Lower leg skin (tissue), 4 donors: ENCODE data around the gene POLR2E. TPM values are rescaled to one million over a fixed set of nuclear protein-coding genes. Genes with fewer than 3 reads are reported as not detected.

Source experiments
- DNase-seq, 2 donors: peaks; one replicate each; pipeline ENCODE4 v3.0.0-alpha.2; 2019; ENCODE audit warnings: low spot score in 2 of 2
- H3K4me3 ChIP-seq: fragments of 200-600 bp; sonication (generic); 2 replicates; pipeline ENCODE4 v1.5.1; 2017; ENCODE audit warnings: mild to moderate bottlenecking, low read depth; ENCODE audit not compliant: poor library complexity, severe bottlenecking
- CTCF ChIP-seq, 3 donors: fragments of 450-650 bp; IDR thresholded peaks; one replicate each; pipeline ENCODE4 v1.5.1; 2016; ENCODE audit warnings: antibody characterized with exemption in 3 of 3, mild to moderate bottlenecking in 3 of 3, moderate library complexity in 2 of 3
- POLR2A ChIP-seq, 2 donors: fragments of 450-650 bp; IDR thresholded peaks; one replicate each; pipeline ENCODE4 v1.6.1; 2016 to 2017; ENCODE audit warnings: antibody characterized with exemption in 2 of 2, mild to moderate bottlenecking in 1 of 2, moderate library complexity in 1 of 2
- WGBS, 2 donors: methylation state at CpG; one replicate each; pipeline ENCODE4 v1.1.5; 2018; 5-methylcytosine and 5-hydroxymethylcytosine counted together
- intact Hi-C: fragments of 100-400 bp; cut with DNase I; formaldehyde crosslinking; loops from one replicate; pipeline ENCODE4 v1.15.0; 2023; ENCODE audit warnings: low total_unique reads
- total RNA-seq, 4 donors: library from RNA; depleted of rRNA; stranded (reverse); fragments of >200 nt; gene quantifications; one replicate each; pipeline ENCODE4 v1.1.0, GENCODE V29; 2016

POLR2E gene
- total RNA-seq, 4 donors from 2014 or later: 93.3 to 198 (median 123) TPM

DNA sequence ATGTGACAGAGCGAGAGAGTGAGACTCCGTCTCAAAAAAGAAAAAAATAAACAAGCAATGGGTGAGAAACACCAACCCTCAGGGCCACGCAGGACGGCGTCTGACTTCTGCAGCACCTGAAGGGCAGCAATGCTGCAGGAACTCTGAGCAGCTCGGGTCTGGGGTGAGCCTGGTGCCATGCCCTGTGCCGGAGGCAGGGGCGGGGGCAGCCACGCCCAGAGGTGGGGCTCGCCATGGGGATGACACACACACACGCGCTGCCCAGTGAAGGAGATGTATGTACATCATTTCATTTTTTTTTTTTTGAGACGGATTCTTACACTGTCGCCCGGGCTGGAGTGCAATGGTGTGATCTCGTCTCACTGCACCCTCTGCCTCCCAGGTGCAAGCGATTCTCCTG, 32.9 kb upstream of the POLR2E start:
- intact Hi-C loops: no loop called here
- no peak for DNase-seq
- H3K4me3 ChIP-seq: no peak overlapping the region
- TF ChIP-seq CTCF (IDR thresholded peaks at IDR 0.05) (no peak), POLR2A (IDR thresholded peaks at IDR 0.05) (no peak)
- 59 to 71% methylated on average over 17 of the region's 17 CpGs for WGBS, 2 donors

DNA sequence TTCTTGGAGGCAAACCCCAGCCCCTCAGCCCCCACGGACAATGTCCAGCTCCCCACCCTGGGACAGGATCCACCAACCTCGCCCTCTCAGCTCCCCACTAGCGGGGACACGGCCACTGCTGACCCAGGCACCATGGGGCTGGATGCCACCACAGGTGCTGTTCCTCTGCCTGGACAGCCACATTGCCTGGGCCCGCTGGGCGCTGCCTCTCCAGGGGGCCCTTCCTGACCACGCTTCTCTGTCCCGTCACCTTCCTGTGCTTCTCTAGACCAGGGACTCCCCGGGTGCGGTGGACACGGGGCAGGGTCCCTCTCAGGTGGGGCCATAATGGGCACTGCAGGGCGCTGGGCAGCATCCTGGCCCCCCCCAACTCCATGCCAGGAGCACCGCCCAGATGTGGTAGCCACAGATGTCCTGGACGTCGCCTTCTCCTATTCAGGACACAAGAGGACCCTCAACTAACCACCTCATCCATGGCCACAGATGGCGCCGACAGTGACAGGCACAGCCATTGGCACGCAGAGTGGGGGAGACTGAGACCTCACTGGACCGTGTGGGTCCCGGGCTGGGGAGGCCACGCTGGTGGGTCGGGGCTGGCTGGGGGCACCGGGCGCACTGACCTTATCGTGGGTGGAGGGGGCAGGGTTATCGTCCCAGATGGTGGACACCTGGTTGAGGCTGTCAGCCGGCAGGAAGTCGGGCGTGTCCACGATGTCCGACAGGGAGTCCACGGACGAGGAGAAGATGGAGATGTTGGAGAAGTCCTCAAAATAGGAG, 32.0 kb upstream of the POLR2E start:
- 89 to 97% methylated on average over 28 to 33 of the region's 33 CpGs for WGBS, 2 donors
- no peak overlapping the region for H3K4me3 ChIP-seq
- DNase-seq: no peak
- TF ChIP-seq POLR2A (IDR thresholded peaks at IDR 0.05): no peak
- TF ChIP-seq CTCF (IDR thresholded peaks at IDR 0.05): no peak
- intact Hi-C loops: no loop called here

- no peak for DNase-seq
- TF ChIP-seq POLR2A (IDR thresholded peaks at IDR 0.05) (no peak), CTCF (IDR thresholded peaks at IDR 0.05) (no peak)
- WGBS, 2 donors: 84 to 88% methylated on average over 33 of the region's 33 CpGs
- no peak overlapping the region for H3K4me3 ChIP-seq
- intact Hi-C loops: no loop called here
Measured at GRCh38 chr19:1125601-1126467, 30.7 kb upstream of the POLR2E start.

- intact Hi-C loops: no loop called here
- DNase-seq: no peak
- H3K4me3 ChIP-seq: no peak overlapping the region
- TF ChIP-seq CTCF (IDR thresholded peaks at IDR 0.05): no peak
- no peak for TF ChIP-seq POLR2A (IDR thresholded peaks at IDR 0.05)
- WGBS, 2 donors: 86 to 90% methylated on average over 17 to 22 of the region's 23 CpGs
Measured at GRCh38 chr19:1123885-1124677, 28.9 kb upstream of the POLR2E start.

GRCh38 chr19:1123381-1123780, 28.2 kb upstream of the POLR2E start:
- H3K4me3 ChIP-seq: no peak overlapping the region
- no peak for DNase-seq
- 92 to 98% methylated on average over 18 to 20 of the region's 20 CpGs for WGBS, 2 donors
- TF ChIP-seq CTCF (IDR thresholded peaks at IDR 0.05) (no peak), POLR2A (IDR thresholded peaks at IDR 0.05) (no peak)
- intact Hi-C loops: no loop called here
